Endometrial microvascular endothelial cells (primary cell): ENCODE data around the gene CHN2. TPM values are rescaled to one million over a fixed set of nuclear protein-coding genes. Genes with fewer than 3 reads are reported as not detected.

Experiments used
- in situ Hi-C: cut with HindIII; loops from 2 replicates; pipeline ENCODE4 v1.10.0; 2017; ENCODE audit warnings: low sequenced_read_pairs, low pct_unique_long_range_greater_than_20kb; ENCODE audit errors: inconsistent ontology term
- total RNA-seq: library from RNA; depleted of rRNA; stranded (reverse); fragments of >200 nt; gene quantifications from one replicate; pipeline ENCODE4 v1.2.3, GENCODE V29; 2015; ENCODE audit errors: inconsistent ontology term

CHN2 gene
- total RNA-seq, 1 donor from 2014 or later = 0.28 TPM

- in situ Hi-C loops = no loop called here
Measured at GRCh38 chr7:29179115-29179514, 15.5 kb upstream of the CHN2 start.

GRCh38 chr7:29184599-29184998 lies 10.0 kb upstream of the CHN2 start:
- in situ Hi-C loops = no loop called here

GRCh38 chr7:29185613-29186012 lies 9.0 kb upstream of the CHN2 start:
- in situ Hi-C loops = no loop called here

GRCh38 chr7:29189743-29190201 lies 4.8 kb upstream of the CHN2 start:
- in situ Hi-C loops = no loop called here

- in situ Hi-C loops = no loop called here
Measured at GRCh38 chr7:29190349-29191045, 4.1 kb upstream of the CHN2 start.

- in situ Hi-C loops = no loop called here
Measured at GRCh38 chr7:29192323-29192722, 2.3 kb upstream of the CHN2 start.

- in situ Hi-C loops = no loop called here
Measured at GRCh38 chr7:29192811-29193210, 1.8 kb upstream of the CHN2 start.

GRCh38 chr7:29193316-29194205 lies 1.0 kb upstream of the CHN2 start:
- in situ Hi-C loops = no loop called here

GRCh38 chr7:29194206-29194593 lies 375 bp upstream of the CHN2 start:
- in situ Hi-C loops = no loop called here

- in situ Hi-C loops = no loop called here
Measured at GRCh38 chr7:29196191-29196590, 1.6 kb downstream of the CHN2 start.

GRCh38 chr7:29196971-29197595 lies 2.5 kb downstream of the CHN2 start:
- in situ Hi-C loops = no loop called here

GRCh38 chr7:29197916-29198315 lies 3.3 kb downstream of the CHN2 start:
- in situ Hi-C loops = no loop called here

GRCh38 chr7:29199776-29200175 lies 5.2 kb downstream of the CHN2 start:
- in situ Hi-C loops = no loop called here

- in situ Hi-C loops = no loop called here
Measured at GRCh38 chr7:29202651-29203069, 8.1 kb downstream of the CHN2 start.

- in situ Hi-C loops = no loop called here
Measured at GRCh38 chr7:29204491-29205272, 10.1 kb downstream of the CHN2 start.

GRCh38 chr7:29207162-29207801 lies 12.7 kb downstream of the CHN2 start:
- in situ Hi-C loops = no loop called here

- in situ Hi-C loops = no loop called here
Measured at GRCh38 chr7:29208410-29209250, 14.1 kb downstream of the CHN2 start.

- in situ Hi-C loops = no loop called here
Measured at GRCh38 chr7:29209745-29210144, 15.2 kb downstream of the CHN2 start.
